ENCODE results near the gene WDR13. TPM values are rescaled to one million over a fixed set of nuclear protein-coding genes. Genes with fewer than 3 reads are reported as not detected.

The WDR13 gene
- total RNA-seq, 2 donors from 2014 or later = 132 to 134 TPM

- 89 to 100% methylated on average over 1 of the region's 3 CpGs for WGBS, 2 donors
- Histone ChIP-seq H3K36me3 (replicated peaks in 1 of 2; ENCODE audit: insufficient read depth in 1 of 2, low read depth in 2 of 2) (peaks cover 3 to 6% of the 10 kb centered on the region in 2 donors), H3K27ac (no peak overlapping the region), H3K9me3 (no peaks in the 10 kb centered on the region), H3K27me3 (no peaks in the 10 kb centered on the region), H3K4me1 (peaks cover 30% of the 10 kb centered on the region), H3K4me3 (no peak overlapping the region)
- intact Hi-C loops (cut with DNase I) = no loop called here
- DNase-seq (no peak), ATAC-seq (no peak)
- TF ChIP-seq CTCF (IDR thresholded peaks at IDR 0.05) = no peak
- no peak for TF ChIP-seq POLR2A (IDR thresholded peaks at IDR 0.05)
Measured at GRCh38 chrX:48579259-48579658, 18.0 kb upstream of the WDR13 start.

- Histone ChIP-seq H3K36me3 (replicated peaks in 1 of 2; ENCODE audit: insufficient read depth in 1 of 2, low read depth in 2 of 2) (peaks cover 3 to 4% of the 10 kb centered on the region in 2 donors), H3K4me3 (no peak overlapping the region), H3K27ac (peak overlapping the region in 1 of 4 donors; percentile 17), H3K27me3 (no peaks in the 10 kb centered on the region), H3K9me3 (no peaks in the 10 kb centered on the region), H3K4me1 (peaks cover 27% of the 10 kb centered on the region)
- TF ChIP-seq CTCF (IDR thresholded peaks at IDR 0.05) (no peak), POLR2A (IDR thresholded peaks at IDR 0.05) (no peak)
- intact Hi-C loops (cut with DNase I) = no loop called here
- WGBS, 2 donors = 83 to 86% methylated on average over 1 of the region's 1 CpG
- ATAC-seq = no peak
- no peak for DNase-seq
Measured at GRCh38 chrX:48580662-48581061, 16.6 kb upstream of the WDR13 start.

- Histone ChIP-seq H3K4me1 (peaks cover 8% of the 10 kb centered on the region), H3K4me3 (no peak overlapping the region), H3K36me3 (replicated peaks in 1 of 2; ENCODE audit: insufficient read depth in 1 of 2, low read depth in 2 of 2) (no peaks in the 10 kb centered on the region), H3K27me3 (no peaks in the 10 kb centered on the region), H3K9me3 (no peaks in the 10 kb centered on the region), H3K27ac (no peak overlapping the region)
- 53 to 66% methylated on average over 2 of the region's 2 CpGs for WGBS, 2 donors
- DNase-seq = no peak
- ATAC-seq = no peak
- no peak for TF ChIP-seq POLR2A (IDR thresholded peaks at IDR 0.05)
- intact Hi-C loops (cut with DNase I) = no loop called here
Measured at GRCh38 chrX:48584698-48585097, 12.6 kb upstream of the WDR13 start.

GRCh38 chrX:48589482-48590162 is 7.7 kb upstream of the WDR13 start:
- ATAC-seq = peak; percentile 79
- WGBS, 2 donors = 33 to 55% methylated on average over 8 to 10 of the region's 13 CpGs
- H3K27ac ChIP-seq = peak overlapping the region; percentile 81 to 89 (median 85)

More at GRCh38 chrX:48589482-48590162, 7.7 kb upstream of the WDR13 start:
- H3K9me3 ChIP-seq = no peaks in the 10 kb centered on the region
- no peaks in the 10 kb centered on the region for H3K36me3 ChIP-seq (replicated peaks in 1 of 2; ENCODE audit: insufficient read depth in 1 of 2, low read depth in 2 of 2)
- H3K4me3 ChIP-seq = no peak overlapping the region
- DNase-seq = peak; percentile 75 to 88 (median 85)
- no peaks in the 10 kb centered on the region for H3K27me3 ChIP-seq
- intact Hi-C loops (cut with DNase I) = no loop called here
- TF ChIP-seq POLR2A (IDR thresholded peaks at IDR 0.05) (peak; percentile 58 to 89 (median 78)), CTCF (IDR thresholded peaks at IDR 0.05) (no peak)
- H3K4me1 ChIP-seq = peaks cover 15% of the 10 kb centered on the region

Data from body of pancreas (tissue), 4 donors.